Uterus (tissue), 2 donors: ENCODE data around the gene ATP13A2.

Experiments used
- CTCF ChIP-seq, 4 experiments: fragments of 200-600 bp in 2 of 4; fragments of 450-650 bp in 2 of 4; sonication (generic) in 2 of 4; IDR thresholded peaks; one replicate each; pipeline ENCODE4 v1.5.1; 2016 to 2019; ENCODE audit warnings: antibody characterized with exemption in 4 of 4, mild to moderate bottlenecking in 2 of 4, moderate library complexity in 1 of 4
- POLR2A ChIP-seq, 2 donors: fragments of 450-650 bp; IDR thresholded peaks; one replicate each; pipeline ENCODE4 v1.6.1; 2016; ENCODE audit warnings: antibody characterized with exemption in 2 of 2, mild to moderate bottlenecking in 1 of 2, moderate library complexity in 1 of 2

- TF ChIP-seq CTCF (IDR thresholded peaks at IDR 0.05) (no peak), POLR2A (IDR thresholded peaks at IDR 0.05) (no peak)
Observed at GRCh38 chr1:17052038-17052437, 40.3 kb upstream of the ATP13A2 start.
